GM23338 (cell line): Measurements from ENCODE around the gene ZNF831. TPM values are rescaled to one million over a fixed set of nuclear protein-coding genes. Genes with fewer than 3 reads are reported as not detected.

Source experiments
- ATAC-seq: fragments of 200-7000 bp; cut with Tn5 transposase; 3 replicates; pipeline ENCODE4 v1.9.1; 2020
- DNase-seq: peaks from one replicate; pipeline ENCODE4 v3.0.0-alpha.2; 2015; ENCODE audit warnings: low spot score
- H2AFZ ChIP-seq: fragments of 200-600 bp; sonication (generic); 2 replicates; pipeline ENCODE4 v1.8.0; 2016; ENCODE audit warnings: antibody characterized with exemption, mild to moderate bottlenecking, moderate library complexity
- H3F3A ChIP-seq: fragments of 200-600 bp; sonication (generic); replicated peaks from 2 replicates; pipeline ENCODE4 v1.8.0; 2017; ENCODE audit warnings: antibody characterized with exemption, mixed run types, low read depth
- H3K27ac ChIP-seq: fragments of 200-600 bp; sonication (generic); 2 replicates; pipeline ENCODE4 v1.6.1; 2016; ENCODE audit warnings: low read depth
- H3K27me3 ChIP-seq: fragments of 200-600 bp; sonication (generic); 2 replicates; pipeline ENCODE4 v1.8.0; 2016; ENCODE audit warnings: mild to moderate bottlenecking, mixed run types, moderate library complexity; ENCODE audit not compliant: insufficient read depth
- H3K36me3 ChIP-seq: fragments of 200-600 bp; sonication (generic); 2 replicates; pipeline ENCODE4 v1.8.0; 2016; ENCODE audit warnings: mild to moderate bottlenecking; ENCODE audit not compliant: insufficient read depth
- H3K4me1 ChIP-seq: fragments of 200-600 bp; sonication (generic); 2 replicates; pipeline ENCODE4 v1.8.0; 2016; ENCODE audit warnings: mild to moderate bottlenecking, moderate library complexity; ENCODE audit not compliant: insufficient read depth
- H3K4me2 ChIP-seq: fragments of 200-600 bp; sonication (generic); 2 replicates; pipeline ENCODE4 v1.7.1; 2017; ENCODE audit warnings: mixed run types
- H3K4me3 ChIP-seq: fragments of 200-600 bp; sonication (generic); 2 replicates; pipeline ENCODE4 v1.6.1; 2016; ENCODE audit warnings: mixed run types
- H3K79me2 ChIP-seq: fragments of 200-600 bp; sonication (generic); replicated peaks from 2 replicates; pipeline ENCODE4 v1.8.0; 2017; ENCODE audit warnings: mild to moderate bottlenecking; ENCODE audit not compliant: insufficient read depth
- H3K9me2 ChIP-seq: fragments of 200-600 bp; sonication (generic); 2 replicates; pipeline ENCODE4 v1.8.0; 2017; ENCODE audit not compliant: insufficient read depth
- H4K20me1 ChIP-seq: fragments of 200-600 bp; sonication (generic); replicated peaks from 2 replicates; pipeline ENCODE4 v1.8.0; 2017; ENCODE audit warnings: mild to moderate bottlenecking; ENCODE audit not compliant: insufficient read depth
- H3K27ac Mint-ChIP-seq: 2 replicates; pipeline ENCODE4 v1.8.0; 2020; ENCODE audit warnings: inconsistent platforms, mild to moderate bottlenecking, moderate library complexity, mixed read lengths
- H3K27me3 Mint-ChIP-seq: 3 replicates; pipeline ENCODE4 v1.8.0; 2022; ENCODE audit warnings: low read depth, mild to moderate bottlenecking, moderate library complexity, mixed read lengths, inconsistent platforms; ENCODE audit not compliant: insufficient read depth, poor library complexity
- H3K36me3 Mint-ChIP-seq: 3 replicates; pipeline ENCODE4 v1.8.0; 2021; ENCODE audit warnings: low read depth, mild to moderate bottlenecking, inconsistent platforms, moderate library complexity, mixed read lengths
- H3K4me1 Mint-ChIP-seq: 3 replicates; pipeline ENCODE4 v1.8.0; 2020; ENCODE audit warnings: mild to moderate bottlenecking, inconsistent platforms, mixed read lengths
- H3K4me3 Mint-ChIP-seq: 3 replicates; pipeline ENCODE4 v1.8.0; 2021; ENCODE audit warnings: moderate library complexity, mild to moderate bottlenecking, inconsistent platforms, mixed read lengths
- H3K9me3 Mint-ChIP-seq: 3 replicates; pipeline ENCODE4 v1.8.0; 2020; ENCODE audit warnings: moderate library complexity, mild to moderate bottlenecking, inconsistent platforms, mixed read lengths
- ETS1 ChIP-seq: IDR thresholded peaks from 2 replicates; pipeline ENCODE4 v1.6.1; 2016; ENCODE audit warnings: antibody characterized with exemption
- EZH2phosphoT487 ChIP-seq: fragments of 200-600 bp; sonication (generic); IDR thresholded peaks from one replicate; pipeline ENCODE4 v1.8.1; 2018; ENCODE audit warnings: antibody characterized with exemption; ENCODE audit not compliant: unreplicated experiment
- JUNB ChIP-seq: IDR thresholded peaks from one replicate; pipeline ENCODE4 v1.6.1; 2016; ENCODE audit warnings: antibody characterized with exemption; ENCODE audit not compliant: unreplicated experiment
- NANOG ChIP-seq: IDR thresholded peaks from 2 replicates; pipeline ENCODE4 v1.6.1; 2016; ENCODE audit warnings: antibody characterized with exemption, borderline replicate concordance
- STAT1 ChIP-seq: IDR thresholded peaks from one replicate; pipeline ENCODE4 v1.6.1; 2016; ENCODE audit warnings: antibody characterized with exemption; ENCODE audit not compliant: unreplicated experiment
- ZNF114 ChIP-seq: fragments of 250-450 bp; sonication (Bioruptor Pico); IDR thresholded peaks from 2 replicates; pipeline ENCODE4 v1.5.0; 2020; ENCODE audit warnings: mild to moderate bottlenecking, moderate library complexity
- ZNF331 ChIP-seq: fragments of 250-450 bp; sonication (Bioruptor Pico); IDR thresholded peaks from 2 replicates; pipeline ENCODE4 v1.5.0; 2020; ENCODE audit warnings: low read depth, mild to moderate bottlenecking, moderate library complexity
- polyA plus RNA-seq: library from polyadenylated mRNA; unstranded; fragments of >200 nt; fragmentation: Nextera tagmentation; extraction: Ambion mirVana; gene quantifications from 2 replicates; pipeline ENCODE4 v1.2.1, GENCODE V29; 2016
- total RNA-seq: library from RNA; depleted of rRNA; stranded (reverse); fragments of >200 nt; shearing (Covaris generic); gene quantifications from 2 replicates; pipeline ENCODE4 v1.2.3, GENCODE V29; 2014
- TF ChIP-seq, protein P1 (sequence below), 2 experiments: fragments of 200-600 bp in 1 of 2; sonication (generic) in 1 of 2; conservative IDR thresholded peaks; 2 replicates each; pipeline versions ENCODE4 v1.5.1 to v1.6.1; 2016 to 2017; ENCODE audit warnings: antibody characterized with exemption in 2 of 2, low read depth in 2 of 2, mild to moderate bottlenecking in 2 of 2, moderate library complexity in 1 of 2
- TF ChIP-seq, protein P2 (sequence below): fragments of 250-450 bp; sonication (Bioruptor Pico); IDR thresholded peaks from 2 replicates; pipeline ENCODE4 v1.5.0; 2020; ENCODE audit warnings: mild to moderate bottlenecking, moderate library complexity

ZNF831 gene
- total and polyA plus RNA-seq, 2 experiments from 2014 or later: not detected

DNA sequence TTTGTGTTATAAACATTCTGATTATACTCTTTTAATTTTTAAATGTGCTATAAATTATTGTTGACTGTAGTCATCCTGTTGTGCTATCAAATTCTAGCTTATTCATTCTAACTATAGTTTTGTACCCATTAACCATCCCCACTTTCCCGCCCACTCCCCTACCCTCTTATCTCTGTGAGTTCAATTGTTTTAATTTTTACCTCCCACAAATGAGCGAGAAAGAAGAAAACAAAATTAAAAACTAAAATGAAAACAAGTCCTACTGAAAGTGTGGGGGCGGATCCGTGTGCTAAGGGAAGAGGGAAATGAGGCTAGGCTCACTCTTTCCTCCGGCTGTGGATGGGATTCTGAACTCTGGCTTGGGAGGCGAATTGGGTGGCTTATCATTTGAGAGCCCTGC, 6.6 kb upstream of the ZNF831 start (continued):
- TF ChIP-seq, protein P1, sequence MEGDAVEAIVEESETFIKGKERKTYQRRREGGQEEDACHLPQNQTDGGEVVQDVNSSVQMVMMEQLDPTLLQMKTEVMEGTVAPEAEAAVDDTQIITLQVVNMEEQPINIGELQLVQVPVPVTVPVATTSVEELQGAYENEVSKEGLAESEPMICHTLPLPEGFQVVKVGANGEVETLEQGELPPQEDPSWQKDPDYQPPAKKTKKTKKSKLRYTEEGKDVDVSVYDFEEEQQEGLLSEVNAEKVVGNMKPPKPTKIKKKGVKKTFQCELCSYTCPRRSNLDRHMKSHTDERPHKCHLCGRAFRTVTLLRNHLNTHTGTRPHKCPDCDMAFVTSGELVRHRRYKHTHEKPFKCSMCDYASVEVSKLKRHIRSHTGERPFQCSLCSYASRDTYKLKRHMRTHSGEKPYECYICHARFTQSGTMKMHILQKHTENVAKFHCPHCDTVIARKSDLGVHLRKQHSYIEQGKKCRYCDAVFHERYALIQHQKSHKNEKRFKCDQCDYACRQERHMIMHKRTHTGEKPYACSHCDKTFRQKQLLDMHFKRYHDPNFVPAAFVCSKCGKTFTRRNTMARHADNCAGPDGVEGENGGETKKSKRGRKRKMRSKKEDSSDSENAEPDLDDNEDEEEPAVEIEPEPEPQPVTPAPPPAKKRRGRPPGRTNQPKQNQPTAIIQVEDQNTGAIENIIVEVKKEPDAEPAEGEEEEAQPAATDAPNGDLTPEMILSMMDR (conservative IDR thresholded peaks at IDR 0.05; ENCODE audit: low read depth in 2 of 2): no peak
- TF ChIP-seq ETS1 (no peak), JUNB (no peak)

DNA sequence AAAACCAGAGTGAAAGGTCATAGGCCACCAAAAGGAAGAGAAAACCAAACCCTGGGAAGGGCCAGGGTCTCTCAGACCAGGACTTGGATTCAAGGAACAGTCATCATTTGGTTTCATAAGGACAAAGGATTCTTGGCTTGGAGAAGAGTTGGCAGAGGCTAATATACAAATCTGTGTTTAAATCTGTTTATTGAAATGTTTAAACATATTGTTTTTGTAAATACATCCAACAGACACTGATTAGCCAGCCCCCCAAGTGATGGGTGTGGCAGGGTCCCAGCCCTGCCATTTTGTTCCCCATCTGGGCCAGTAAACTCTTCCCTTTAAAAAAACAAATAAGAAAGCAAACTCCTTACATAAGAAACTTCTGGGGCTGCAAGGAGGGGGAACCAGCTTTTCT, 6.1 kb upstream of the ZNF831 start:
- H3K79me2 ChIP-seq: no peaks in the 10 kb centered on the region
- H3K27ac ChIP-seq: no peak overlapping the region
- peak overlapping the region; percentile 28; the same call in 1 of the 2 replicates for H2AFZ ChIP-seq
- no peak overlapping the region for H3K4me2 ChIP-seq
- peaks cover 5% of the 10 kb centered on the region for H3K4me1 ChIP-seq
- H3K9me2 ChIP-seq: no peaks in the 10 kb centered on the region
- H4K20me1 ChIP-seq: no peaks in the 10 kb centered on the region
- Mint-ChIP-seq H3K36me3 (no peaks in the 10 kb centered on the region), H3K27me3 (peaks cover 4% of the 10 kb centered on the region), H3K4me3 (no peak overlapping the region), H3K9me3 (no peaks in the 10 kb centered on the region; the same call in 2 of the 3 replicates), H3K4me1 (peaks cover 13% of the 10 kb centered on the region), H3K27ac (no peak overlapping the region)
- no peaks in the 10 kb centered on the region for H3K27me3 ChIP-seq
- DNase-seq (no peak), ATAC-seq (no peak)
- H3K4me3 ChIP-seq: no peak overlapping the region
- H3F3A ChIP-seq: no peaks in the 10 kb centered on the region
- no peaks in the 10 kb centered on the region for H3K36me3 ChIP-seq
- TF ChIP-seq, protein P1 (conservative IDR thresholded peaks at IDR 0.05; ENCODE audit: low read depth in 2 of 2): no peak
- TF ChIP-seq ZNF331 (no peak), NANOG (no peak), ETS1 (no peak), STAT1 (no peak), ZNF114 (CRISPR knock-in tag) (no peak), EZH2phosphoT487 (no peak), JUNB (no peak)
- TF ChIP-seq, protein P2, sequence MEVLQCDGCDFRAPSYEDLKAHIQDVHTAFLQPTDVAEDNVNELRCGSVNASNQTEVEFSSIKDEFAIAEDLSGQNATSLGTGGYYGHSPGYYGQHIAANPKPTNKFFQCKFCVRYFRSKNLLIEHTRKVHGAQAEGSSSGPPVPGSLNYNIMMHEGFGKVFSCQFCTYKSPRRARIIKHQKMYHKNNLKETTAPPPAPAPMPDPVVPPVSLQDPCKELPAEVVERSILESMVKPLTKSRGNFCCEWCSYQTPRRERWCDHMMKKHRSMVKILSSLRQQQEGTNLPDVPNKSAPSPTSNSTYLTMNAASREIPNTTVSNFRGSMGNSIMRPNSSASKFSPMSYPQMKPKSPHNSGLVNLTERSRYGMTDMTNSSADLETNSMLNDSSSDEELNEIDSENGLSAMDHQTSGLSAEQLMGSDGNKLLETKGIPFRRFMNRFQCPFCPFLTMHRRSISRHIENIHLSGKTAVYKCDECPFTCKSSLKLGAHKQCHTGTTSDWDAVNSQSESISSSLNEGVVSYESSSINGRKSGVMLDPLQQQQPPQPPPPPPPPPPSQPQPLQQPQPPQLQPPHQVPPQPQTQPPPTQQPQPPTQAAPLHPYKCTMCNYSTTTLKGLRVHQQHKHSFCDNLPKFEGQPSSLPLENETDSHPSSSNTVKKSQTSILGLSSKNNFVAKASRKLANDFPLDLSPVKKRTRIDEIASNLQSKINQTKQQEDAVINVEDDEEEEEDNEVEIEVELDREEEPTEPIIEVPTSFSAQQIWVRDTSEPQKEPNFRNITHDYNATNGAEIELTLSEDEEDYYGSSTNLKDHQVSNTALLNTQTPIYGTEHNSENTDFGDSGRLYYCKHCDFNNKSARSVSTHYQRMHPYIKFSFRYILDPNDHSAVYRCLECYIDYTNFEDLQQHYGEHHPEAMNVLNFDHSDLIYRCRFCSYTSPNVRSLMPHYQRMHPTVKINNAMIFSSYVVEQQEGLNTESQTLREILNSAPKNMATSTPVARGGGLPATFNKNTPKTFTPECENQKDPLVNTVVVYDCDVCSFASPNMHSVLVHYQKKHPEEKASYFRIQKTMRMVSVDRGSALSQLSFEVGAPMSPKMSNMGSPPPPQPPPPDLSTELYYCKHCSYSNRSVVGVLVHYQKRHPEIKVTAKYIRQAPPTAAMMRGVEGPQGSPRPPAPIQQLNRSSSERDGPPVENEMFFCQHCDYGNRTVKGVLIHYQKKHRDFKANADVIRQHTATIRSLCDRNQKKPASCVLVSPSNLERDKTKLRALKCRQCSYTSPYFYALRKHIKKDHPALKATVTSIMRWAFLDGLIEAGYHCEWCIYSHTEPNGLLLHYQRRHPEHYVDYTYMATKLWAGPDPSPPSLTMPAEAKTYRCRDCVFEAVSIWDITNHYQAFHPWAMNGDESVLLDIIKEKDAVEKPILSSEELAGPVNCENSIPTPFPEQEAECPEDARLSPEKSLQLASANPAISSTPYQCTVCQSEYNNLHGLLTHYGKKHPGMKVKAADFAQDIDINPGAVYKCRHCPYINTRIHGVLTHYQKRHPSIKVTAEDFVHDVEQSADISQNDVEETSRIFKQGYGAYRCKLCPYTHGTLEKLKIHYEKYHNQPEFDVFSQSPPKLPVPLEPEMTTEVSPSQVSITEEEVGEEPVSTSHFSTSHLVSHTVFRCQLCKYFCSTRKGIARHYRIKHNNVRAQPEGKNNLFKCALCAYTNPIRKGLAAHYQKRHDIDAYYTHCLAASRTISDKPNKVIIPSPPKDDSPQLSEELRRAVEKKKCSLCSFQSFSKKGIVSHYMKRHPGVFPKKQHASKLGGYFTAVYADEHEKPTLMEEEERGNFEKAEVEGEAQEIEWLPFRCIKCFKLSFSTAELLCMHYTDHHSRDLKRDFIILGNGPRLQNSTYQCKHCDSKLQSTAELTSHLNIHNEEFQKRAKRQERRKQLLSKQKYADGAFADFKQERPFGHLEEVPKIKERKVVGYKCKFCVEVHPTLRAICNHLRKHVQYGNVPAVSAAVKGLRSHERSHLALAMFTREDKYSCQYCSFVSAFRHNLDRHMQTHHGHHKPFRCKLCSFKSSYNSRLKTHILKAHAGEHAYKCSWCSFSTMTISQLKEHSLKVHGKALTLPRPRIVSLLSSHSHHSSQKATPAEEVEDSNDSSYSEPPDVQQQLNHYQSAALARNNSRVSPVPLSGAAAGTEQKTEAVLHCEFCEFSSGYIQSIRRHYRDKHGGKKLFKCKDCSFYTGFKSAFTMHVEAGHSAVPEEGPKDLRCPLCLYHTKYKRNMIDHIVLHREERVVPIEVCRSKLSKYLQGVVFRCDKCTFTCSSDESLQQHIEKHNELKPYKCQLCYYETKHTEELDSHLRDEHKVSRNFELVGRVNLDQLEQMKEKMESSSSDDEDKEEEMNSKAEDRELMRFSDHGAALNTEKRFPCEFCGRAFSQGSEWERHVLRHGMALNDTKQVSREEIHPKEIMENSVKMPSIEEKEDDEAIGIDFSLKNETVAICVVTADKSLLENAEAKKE (CRISPR knock-in tag): no peak
